Adrenal gland (tissue), 5 donors: ENCODE measurements around the gene OSTC.

ENCODE experiments used
- POLR2A ChIP-seq, 2 donors: fragments of 450-650 bp; IDR thresholded peaks; one replicate each; pipeline ENCODE4 v1.6.1; 2017; ENCODE audit warnings: antibody characterized with exemption in 2 of 2, mild to moderate bottlenecking in 2 of 2, moderate library complexity in 1 of 2
- TF ChIP-seq, protein P1 (sequence below), 6 experiments: fragments of 450-650 bp in 4 of 6; fragments of 200-600 bp in 2 of 6; sonication (generic) in 1 of 6; IDR thresholded peaks; 1 replicate in 5 of 6; 2 replicates in 1 of 6; pipeline versions ENCODE4 v1.5.1 to v1.8.0; 2016 to 2021; ENCODE audit warnings: antibody characterized with exemption in 6 of 6, mild to moderate bottlenecking in 2 of 6, moderate library complexity in 1 of 6
- donor health status: DM: no; HTN: no; CAD: no.

DNA sequence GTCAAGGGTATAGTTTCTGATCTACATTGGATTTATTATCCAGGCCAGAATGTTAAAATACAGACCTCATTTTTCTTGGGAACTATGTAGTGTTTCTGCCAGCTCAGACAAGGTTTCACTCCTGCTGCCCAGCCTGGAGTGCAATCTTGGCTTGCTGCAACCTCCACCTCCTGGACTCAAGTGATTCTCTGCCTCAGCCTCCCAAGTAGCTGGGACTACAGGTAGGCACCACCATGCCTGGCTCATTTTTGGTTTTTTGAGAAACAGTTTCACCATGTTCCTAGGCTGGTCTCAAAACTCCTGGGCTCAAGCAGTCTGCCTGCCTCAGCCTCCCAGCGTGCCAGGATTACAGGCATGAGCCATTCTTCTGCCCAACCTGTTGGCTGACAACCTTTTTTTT, 24.3 kb upstream of the OSTC start:
- no peak for TF ChIP-seq POLR2A (IDR thresholded peaks at IDR 0.05)
- TF ChIP-seq, protein P1, sequence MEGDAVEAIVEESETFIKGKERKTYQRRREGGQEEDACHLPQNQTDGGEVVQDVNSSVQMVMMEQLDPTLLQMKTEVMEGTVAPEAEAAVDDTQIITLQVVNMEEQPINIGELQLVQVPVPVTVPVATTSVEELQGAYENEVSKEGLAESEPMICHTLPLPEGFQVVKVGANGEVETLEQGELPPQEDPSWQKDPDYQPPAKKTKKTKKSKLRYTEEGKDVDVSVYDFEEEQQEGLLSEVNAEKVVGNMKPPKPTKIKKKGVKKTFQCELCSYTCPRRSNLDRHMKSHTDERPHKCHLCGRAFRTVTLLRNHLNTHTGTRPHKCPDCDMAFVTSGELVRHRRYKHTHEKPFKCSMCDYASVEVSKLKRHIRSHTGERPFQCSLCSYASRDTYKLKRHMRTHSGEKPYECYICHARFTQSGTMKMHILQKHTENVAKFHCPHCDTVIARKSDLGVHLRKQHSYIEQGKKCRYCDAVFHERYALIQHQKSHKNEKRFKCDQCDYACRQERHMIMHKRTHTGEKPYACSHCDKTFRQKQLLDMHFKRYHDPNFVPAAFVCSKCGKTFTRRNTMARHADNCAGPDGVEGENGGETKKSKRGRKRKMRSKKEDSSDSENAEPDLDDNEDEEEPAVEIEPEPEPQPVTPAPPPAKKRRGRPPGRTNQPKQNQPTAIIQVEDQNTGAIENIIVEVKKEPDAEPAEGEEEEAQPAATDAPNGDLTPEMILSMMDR (IDR thresholded peaks at IDR 0.05): no peak
